NCI-H526 treated with DMSO at 0.1 percent for 48 hours (cell line): ENCODE results near the gene GINS2.

Source experiments
- DNase-seq: peaks from one replicate; lab custom pipeline; 2025; lab: John Stamatoyannopoulos, UW

The GINS2 gene

DNA sequence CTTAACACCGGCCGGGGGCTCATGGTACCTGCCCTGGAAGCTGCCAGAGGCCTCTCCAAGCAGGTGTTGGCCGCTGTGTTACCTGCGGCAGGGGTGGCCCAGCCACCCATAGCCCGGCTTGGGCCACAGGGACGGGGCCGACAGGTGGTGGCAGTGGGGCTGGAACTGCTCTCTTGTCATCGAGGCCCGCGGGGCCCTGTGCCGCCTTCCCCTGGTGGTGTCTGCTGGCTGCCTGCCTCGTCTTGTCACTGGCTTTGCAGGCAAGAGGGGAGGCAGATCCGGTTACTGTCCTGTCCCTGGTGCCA, 48.5 kb downstream of the GINS2 start:
- DNase-seq: no peak

DNA sequence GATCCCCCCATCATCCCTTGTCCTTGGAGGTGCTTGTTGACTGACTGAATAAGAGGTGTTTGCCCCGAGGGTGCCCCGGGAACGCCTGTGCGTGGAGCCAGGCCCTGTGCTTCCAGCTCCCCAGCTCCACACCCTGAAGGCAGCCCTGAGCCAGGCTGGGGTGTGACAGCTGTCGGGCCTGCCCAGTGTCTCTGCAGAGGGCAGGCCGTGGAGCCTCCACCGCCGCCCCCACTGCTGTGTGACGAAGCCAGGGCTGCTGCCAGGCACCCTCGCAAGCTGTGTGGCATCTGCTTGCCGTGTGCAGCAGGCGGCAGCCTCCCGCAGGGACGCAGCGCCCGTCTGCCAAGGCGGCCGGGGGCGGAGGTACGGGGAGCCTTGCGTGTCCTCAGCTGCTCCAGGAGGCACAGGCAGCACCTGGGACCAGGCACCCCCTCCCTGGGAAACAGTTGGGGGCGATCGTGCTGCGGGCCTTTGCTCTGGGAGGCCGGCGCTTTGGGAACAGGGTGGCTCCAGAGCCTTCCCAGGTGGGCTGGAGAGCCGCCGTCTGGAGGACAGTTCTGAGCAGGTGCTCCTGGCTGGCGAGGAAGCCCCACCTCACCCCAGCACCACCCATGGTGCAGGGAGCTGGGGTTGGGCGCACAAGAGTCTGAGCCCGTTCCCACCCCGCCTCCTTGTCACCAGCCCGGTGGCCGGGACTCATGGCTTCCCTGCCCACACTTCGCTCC, 49.1 kb downstream of the GINS2 start:
- DNase-seq: no peak

DNA sequence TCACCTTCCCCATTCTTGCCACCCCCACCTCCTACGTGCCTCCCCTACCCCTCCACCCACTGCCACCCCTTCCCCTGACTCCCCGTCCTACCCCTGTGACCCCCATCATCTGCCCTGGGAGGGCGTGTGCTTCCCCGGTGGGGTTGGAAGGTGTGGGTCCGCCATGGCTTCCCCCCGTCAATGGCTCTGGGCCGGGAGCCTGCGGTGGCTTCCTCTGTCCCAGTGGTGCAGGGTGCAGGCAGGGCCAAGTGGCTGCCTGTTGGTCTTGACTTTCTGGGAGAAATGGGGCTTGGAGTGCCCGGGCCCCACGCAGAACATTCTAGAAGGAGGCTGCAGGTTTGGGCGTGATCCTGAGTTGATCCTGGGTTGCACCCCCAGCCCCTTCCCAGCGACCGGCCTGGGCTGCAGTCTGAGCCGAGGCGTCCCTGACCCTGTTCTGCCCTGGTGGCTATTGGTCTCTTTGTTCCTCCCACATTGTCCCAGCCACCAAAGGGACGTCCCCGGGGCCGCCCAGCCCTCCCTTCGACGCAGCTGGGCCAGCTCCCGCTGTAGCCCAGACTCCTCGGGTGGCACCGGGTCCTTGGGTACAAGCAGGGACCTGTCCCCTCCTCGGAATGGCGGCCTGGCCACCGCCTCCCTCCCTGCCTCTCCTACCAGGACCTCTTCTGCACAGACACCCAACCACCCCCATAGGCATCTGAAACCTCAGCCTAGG, 49.9 kb downstream of the GINS2 start:
- DNase-seq: no peak

DNA sequence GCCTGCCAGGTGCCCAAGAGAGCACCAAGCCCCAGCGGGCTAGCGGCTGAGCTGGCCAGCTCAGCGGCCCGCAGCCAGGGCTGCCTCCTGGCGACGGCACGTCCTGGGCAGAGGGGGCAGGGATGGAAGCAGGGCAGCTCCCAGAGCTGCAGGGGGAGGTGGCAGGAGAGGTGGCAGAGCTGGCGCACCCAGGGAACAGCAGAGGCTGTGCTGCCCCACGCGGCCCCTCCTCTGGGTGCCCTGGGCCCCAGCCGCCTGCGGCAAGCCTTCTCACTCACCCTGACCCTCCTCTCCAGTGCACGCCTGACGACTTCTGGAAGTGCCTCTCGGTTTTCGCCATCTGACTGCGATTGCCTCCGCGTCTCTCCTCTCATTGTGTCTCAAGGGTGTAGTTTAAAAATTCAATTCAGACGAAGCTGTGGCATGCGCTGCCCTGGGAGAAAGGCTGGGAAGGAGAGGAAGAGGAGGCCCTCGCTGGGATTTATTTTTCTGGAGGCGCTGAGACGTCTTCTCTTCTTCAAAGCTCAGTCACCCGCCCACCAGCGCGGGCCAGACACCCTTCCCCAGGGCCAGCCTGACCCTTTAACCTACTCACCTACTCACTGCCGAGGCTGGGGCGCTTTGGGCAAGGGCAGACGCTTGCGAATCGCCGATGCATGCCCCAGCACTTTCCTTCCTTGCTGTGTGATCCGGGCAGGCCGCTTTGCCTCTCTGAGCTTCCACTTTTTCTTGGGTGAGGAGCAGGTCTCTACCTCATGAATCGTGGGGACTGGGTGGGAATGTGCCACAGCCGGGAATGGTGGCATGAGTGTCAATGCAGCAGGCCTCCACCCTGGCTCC, 50.7 kb downstream of the GINS2 start:
- peak; percentile 48 for DNase-seq

DNA sequence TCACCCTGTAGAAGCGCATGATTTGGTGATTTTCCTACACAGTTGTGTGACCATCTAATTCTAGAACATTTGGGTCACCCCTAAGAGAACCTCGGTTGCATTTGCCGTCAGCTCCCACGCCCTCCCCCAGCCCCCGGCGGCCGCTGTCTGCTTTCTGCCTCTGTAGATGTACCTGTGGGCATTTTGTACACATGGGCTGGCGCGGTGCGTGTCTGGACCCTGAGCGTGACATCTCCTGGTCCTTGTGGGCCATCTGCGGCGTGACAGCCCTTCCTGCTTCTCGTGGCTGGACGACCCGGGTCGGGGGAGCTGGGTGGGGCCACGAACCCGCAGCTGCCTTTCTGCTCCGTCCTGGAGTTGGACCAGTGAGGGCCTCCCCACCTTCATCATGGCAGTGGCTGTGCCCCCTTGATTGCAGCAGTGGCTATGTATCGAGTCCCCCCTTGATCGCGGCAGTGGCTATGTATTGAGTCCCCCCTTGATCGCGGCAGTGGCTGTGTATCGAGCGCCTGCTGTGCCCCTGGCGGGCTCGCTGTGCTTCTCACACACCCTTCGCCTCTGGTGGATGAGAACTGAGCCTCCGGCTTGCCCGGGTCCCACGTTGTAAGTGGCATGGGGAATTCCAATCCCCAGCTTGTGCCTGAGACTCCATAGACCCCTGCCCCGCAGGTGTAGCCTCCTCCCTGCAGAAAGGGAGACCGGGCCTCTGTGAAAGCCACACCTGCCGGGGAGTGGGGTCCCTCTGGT, 51.5 kb downstream of the GINS2 start:
- no peak for DNase-seq

DNA sequence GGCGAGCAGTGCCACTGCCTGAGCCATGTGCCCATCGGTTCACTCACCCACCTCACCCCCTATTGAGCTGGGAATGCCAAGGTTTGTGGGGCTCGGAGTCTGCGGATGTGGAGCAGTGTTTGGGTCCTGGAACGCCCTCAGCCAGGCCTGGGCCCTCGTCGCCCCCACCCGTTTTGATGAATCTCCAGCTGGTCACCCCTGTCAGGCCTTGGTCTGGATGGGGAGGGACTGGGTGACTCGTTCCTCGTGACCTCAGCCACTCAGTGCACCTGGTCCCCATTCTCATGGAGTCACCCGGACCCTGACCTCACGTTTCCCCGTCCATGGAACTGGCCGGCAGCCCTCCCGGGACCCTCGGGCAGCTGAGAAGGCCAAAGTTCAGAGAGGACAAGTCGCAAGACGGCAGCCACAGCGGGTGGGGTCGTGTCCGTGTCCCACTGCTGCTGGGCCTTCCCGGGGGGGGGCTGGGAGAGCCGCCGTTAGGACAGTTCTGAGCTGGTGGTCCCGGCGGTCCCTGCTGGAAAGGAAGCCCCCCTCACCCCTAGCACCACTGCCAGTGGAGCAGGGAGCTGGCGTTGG, 52.4 kb downstream of the GINS2 start:
- no peak for DNase-seq

DNA sequence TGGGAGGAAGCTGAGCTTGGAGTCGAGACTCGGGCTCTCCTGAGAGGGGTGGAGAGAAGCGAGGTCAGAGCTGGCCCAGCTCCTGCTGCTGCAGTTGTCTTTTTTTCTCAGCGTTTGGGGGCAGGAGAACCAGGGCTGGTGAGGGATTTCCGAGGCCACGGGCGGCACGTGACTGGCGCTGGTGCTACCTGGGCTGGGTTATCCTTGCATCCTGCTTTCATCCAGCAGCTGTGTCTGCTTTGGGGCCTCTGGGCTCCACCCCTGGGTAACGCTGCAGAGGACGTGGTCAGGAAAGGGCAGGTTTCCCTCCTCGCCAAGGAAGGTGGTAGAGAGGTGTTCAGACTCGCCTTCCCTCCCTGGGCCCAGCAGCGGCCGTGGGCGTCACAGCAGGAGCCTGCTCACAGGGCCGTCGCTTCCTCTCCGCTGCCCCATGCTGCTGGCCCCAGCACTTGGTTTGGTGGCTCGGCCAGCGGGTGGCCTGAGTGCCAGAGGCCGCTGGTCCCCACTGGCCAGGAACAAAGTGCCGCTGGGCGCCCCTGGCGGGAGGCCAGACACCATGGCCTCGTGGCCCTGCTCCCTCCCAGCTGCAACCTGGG, 53.1 kb downstream of the GINS2 start:
- DNase-seq: no peak

DNA sequence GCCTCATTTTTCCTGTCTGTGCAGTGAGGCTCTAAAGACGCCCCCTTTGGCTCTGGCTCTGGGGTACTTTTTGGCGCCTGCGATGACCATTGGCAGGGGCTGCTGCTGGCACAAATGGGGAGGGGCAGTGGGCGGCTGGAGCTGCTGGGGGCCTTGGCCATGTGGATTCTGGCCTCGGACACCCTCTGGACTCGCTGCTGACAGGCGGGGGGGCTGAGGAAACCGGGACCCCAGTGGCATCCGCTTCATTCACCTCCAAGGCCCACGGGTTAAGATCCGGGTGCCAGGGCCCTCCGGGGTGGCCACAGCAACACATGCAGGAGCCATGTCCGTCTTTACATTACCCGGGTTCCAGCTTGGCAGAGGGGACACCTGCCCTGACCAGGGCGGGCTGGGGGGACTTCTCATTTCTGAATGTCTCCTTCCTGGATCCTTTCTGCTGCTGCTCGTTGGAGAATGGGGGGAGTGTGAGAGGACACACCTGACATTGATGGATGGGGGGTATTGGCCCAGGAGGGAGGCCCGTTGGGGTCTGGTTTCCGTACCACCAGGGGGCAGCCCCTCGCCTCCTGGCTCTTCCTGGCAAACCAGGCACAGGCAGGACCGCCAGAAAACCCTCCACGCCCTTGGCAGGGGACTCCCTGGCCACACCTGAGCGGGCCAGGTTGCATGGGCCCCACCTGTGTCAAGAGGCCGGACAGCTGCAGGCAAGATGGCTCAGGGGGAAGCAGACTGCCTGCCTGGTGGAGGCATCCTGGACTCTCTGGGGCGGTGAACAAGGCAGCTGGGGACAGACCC, 53.8 kb downstream of the GINS2 start:
- DNase-seq: no peak

DNA sequence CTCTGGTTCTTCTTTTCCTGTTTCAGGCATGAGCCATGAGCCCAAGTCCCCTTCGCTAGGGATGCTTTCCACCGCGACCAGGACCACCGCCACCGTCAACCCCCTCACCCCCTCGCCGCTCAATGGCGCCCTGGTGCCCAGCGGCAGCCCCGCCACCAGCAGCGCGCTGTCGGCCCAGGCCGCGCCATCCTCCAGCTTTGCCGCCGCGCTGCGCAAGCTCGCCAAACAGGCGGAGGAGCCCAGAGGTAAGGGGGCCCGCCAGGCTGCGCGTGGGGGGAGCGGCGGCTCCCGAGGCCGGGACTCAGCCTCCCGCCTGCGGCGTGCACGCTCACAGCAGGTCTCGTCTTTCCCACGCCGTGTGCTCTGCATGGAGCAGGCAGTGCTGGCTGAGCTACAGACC, 54.9 kb downstream of the GINS2 start:
- no peak for DNase-seq

DNA sequence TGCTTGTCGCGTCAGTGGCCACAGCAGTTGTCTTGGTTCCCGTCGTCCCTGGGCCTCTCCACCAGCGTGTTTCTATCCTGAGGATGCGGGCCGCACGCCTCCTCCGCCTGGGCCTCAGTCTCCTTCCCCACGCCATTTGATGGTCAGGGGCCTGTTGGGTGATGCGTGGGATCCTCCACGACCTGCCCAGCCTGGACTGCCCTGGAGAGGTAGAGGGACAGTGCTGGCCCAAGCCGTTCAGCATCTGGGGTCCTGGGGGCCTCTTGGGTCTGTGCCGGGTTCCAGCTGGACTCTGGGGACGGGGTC, 55.4 kb downstream of the GINS2 start:
- DNase-seq: no peak

DNA sequence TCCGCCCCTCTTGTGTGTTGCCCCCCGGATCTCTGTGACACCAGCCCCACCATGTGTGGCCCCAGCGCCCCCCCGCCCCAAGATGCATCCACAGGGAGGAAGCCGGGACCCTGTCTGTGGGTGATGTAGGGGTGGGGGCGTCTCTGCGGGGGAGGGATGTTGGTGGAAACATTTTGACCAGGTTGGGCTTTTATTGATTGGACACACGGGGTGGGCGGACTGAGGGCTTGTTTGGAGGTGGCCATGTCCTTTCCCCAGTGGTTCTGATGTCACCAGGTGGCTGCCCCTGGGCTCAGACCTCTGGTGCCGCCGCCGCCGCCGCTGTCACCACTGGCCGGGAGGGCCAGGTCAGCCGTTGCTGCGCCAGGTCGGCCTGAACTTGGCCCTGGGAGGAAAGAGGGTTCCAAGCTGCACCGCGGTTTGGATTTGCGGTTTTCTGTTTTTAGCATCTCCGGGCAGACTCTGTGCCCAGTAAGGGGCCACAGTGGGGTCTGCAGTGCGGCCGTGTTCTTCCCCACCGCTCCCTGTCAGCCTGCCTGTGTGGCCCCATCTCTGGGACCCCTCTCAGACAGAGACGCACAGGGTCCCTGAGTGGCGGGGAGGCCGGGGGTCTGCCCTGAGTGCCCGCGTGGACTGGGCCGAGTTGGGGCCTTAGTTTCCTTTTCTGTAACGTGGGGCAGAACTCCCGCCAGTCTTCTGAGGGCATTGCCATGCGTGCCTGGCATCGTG, 55.9 kb downstream of the GINS2 start:
- DNase-seq: no peak

DNA sequence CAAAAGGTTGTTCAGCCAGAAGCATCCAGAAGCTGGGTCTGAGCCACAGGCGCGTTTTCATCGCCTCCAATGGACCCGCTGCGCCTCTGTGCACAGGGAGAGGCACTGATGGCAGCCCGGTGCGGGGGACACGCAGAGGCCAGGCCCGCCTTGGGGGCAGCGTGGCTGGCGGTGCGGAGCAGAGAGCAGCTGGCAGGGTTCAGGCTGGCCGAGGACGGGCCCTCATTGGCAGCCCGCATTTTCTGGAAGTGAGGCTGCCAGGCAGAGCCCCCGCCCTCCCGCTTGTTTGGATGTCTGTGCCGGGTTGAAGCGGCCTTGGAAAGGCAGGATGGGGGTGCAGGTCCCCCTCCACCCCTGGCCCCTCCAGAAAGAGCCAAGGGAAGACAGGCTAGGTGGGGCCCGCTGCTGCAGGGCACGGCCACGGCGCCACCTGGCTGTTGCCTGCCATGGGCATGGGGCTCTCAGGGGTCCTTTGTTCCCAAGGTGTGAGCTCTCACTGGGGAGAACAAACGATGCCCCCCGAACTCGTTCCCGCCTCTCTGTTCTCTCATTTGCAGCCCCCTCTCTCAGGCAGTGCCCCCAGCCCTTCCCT, 56.9 kb downstream of the GINS2 start:
- no peak for DNase-seq

DNA sequence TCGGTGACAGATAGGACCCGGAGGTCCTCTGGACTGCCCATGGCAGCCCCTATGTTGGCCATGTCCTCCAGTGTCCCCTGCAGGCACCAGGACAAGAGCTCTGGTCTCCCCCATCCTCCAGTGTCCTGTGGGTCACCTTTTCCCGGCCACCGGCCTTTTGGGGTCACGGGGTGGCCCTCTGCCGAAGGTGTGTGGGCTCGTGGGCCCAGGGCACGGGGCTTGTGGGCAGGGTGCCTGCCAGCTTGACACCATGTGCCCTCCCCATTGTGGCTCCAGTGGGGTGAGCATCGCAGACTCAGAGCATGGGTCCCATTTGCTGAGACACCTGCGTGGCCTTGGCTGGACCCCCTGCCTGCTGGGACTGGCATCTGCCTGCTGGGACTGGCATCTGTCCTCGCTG, 57.5 kb downstream of the GINS2 start:
- DNase-seq: no peak

DNA sequence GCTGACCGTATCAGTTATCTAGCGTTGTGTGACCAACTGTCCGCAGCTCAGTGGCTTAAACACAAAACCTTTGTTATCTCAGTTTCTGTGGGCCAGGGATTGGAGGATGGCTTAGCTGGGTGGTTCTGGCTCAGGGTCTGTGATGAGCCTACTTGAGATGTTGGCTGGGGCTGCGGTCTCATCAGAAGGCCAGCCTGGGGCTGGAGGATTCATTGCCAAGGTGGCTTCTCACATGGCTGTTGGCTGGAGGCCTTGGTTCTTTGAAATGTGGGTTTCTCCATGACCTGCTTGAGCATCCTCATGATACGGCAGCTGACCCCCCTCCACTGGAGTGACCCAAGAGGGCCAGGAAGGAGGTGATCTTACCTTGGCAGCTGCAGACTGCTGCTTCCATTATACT, 58.9 kb downstream of the GINS2 start:
- DNase-seq: no peak

DNA sequence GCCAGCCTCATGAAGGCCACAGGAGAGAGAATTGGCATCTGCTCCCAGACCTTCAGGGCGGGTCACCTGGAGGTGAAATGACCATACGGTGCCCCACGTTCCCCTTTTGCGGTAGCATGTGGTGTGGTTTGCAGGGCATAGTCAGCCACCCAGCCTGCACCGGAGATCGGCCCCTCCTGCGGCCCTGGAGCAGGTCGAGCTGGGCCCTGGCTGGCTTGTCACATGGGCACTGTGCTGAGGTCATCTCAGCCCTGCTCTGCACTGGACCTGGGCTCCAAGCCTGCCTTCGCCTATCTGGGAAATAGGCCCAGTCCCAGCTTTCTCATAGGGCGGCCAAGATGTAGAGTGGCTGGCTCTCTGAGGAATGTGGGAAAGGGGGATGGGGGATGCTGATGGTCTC, 59.4 kb downstream of the GINS2 start:
- no peak for DNase-seq

DNA sequence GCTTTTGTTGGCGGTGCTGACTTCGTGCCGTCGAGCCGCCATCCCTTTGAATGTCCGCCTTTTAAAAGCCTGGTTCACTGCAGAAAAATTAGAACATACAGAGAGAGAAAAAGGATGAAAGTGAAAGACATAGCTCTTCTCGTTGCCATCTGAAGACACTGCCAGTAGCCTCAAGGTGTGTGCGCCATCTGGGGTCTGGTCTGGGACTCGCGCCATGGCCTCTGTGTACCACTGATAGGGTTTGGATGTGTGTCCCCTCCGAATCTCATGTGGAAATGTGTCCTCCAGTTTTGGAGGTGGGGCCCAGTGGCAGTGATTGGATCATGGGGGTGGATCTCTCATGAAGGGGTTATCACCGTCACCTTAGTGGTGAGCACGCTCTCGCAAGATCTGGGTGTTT, 60.1 kb downstream of the GINS2 start:
- no peak for DNase-seq

DNA sequence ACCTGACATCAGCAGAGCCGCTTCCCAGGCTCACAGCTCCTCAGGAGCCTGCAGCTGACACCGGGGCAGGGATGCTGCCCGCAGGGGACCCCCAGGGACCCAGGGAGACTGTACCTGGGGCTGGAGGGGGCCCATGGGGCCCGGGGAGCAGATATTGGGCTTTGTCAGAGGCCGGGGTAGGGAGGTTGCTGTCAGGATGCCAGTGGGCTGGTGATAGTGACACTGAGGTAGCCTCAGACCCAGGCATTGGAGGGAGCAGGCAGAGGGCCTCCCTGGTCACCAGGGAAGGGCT, 60.5 kb downstream of the GINS2 start:
- DNase-seq: no peak

DNA sequence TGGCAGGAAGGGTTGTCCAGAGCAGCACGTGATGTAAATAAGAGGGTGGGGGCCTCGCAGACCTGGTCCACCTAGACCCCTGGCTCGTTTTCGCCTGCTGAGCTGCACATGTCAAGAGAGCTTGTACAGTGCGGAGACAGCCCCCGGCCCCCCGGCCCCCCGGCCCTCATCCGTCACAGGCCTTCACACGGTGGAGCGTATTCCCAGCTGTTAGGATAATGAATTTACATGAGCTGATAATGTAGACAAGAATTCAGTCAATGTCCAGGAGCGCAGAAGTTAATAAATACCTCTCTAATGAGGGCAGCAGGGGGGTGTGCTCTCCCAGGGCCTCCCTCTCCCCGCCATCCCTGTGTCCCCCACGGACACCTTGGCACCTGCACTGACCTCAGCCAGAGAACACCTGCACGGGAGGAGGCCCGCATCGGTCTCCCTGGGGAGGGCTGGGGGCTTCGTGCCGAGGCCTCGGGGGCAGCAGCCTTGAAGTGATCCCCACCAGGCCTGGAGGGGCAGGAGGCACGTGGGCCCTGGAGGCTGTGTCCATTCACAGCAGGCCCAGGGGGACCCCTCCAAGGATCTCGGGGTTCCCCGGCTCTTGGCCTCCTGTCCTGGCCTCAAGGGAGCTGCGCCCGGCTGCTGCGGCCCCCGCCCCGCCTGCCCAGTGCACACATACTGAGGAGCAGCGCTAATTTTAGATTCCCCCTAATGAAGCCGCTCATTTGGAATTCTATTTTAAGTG, 61.1 kb downstream of the GINS2 start:
- no peak for DNase-seq

DNA sequence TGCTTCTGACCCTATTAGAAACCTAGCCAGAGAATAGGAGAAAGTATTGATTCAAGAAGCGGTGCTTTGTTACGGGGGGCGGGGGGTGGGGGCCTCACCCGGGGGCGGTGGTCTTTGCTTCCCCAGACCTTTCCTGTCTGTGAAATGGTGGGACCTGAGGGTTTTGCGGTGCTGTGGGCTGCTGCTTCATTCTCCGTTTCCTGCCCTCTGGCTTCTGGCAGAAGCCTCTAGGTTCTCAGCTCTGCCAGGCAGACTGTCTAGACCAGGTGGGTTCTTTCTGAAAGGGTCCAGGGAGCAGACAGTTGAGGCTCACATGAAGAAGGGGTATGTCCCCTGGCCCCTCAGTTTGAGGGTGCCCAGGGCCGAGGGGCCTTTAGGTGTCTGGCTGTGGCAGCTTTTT, 61.7 kb downstream of the GINS2 start:
- no peak for DNase-seq
